ENCODE data around the gene RHOT2. TPM values are rescaled to one million over a fixed set of nuclear protein-coding genes. Genes with fewer than 3 reads are reported as not detected.

RHOT2 gene
- total RNA-seq, 1 experiment from 2014 or later, result 73.8 TPM

- H3K4me2 ChIP-seq (ENCODE audit: low read depth, low read length, poor library complexity, severe bottlenecking), result peak overlapping the region; percentile 23
- DNase-seq, result peak; percentile 85
- H3K9me2 ChIP-seq (replicated peaks; ENCODE audit: insufficient read depth, low read length), result no peaks in the 10 kb centered on the region
- peaks cover 30% of the 10 kb centered on the region for H3K4me1 ChIP-seq (ENCODE audit: low read length)
- H3K27ac ChIP-seq (ENCODE audit: low read length), result no peak overlapping the region
- H3K4me3 ChIP-seq (ENCODE audit: low read length), result no peak overlapping the region
- H2AFZ ChIP-seq (ENCODE audit: low read length), result no peak overlapping the region
- H3K9me3 ChIP-seq (ENCODE audit: low read length), result no peaks in the 10 kb centered on the region
- no peaks in the 10 kb centered on the region for H3K27me3 ChIP-seq (ENCODE audit: low read length)
- H4K20me1 ChIP-seq (ENCODE audit: insufficient read depth, low read depth, low read length), result peaks cover 20% of the 10 kb centered on the region
- peak overlapping the region; percentile 41; the same call in 1 of the 2 replicates for H3K9ac ChIP-seq (ENCODE audit: low read length)
- peaks cover 4% of the 10 kb centered on the region; the same call in 1 of the 2 replicates for H3K36me3 ChIP-seq (ENCODE audit: insufficient read depth, low read length)
- peaks cover 27% of the 10 kb centered on the region for H3K79me2 ChIP-seq (ENCODE audit: low read length)
These were observed 11.2 kb downstream of the RHOT2 start for GRCh38 chr16:678858-679813.

GRCh38 chr16:679814-680624 is 12.1 kb downstream of the RHOT2 start, which contains the start of gene STUB1:
TSS of gene STUB1 (plus strand) at chr16:680410. CDS start at chr16:680526, 116 bp downstream.
- peaks cover 30% of the 10 kb centered on the region for H3K4me1 ChIP-seq (ENCODE audit: low read length)
- peak within 1 kb of the TSS; percentile 89 for H3K4me3 ChIP-seq (ENCODE audit: low read length)
- no peak within 1 kb of the TSS for H2AFZ ChIP-seq (ENCODE audit: low read length)
- peak within 1 kb of the TSS; percentile 93 for H3K4me2 ChIP-seq (ENCODE audit: low read depth, low read length, poor library complexity, severe bottlenecking)
- peak within 1 kb of the TSS; percentile 75 for H3K27ac ChIP-seq (ENCODE audit: low read length)
- H4K20me1 ChIP-seq (ENCODE audit: insufficient read depth, low read depth, low read length), result peaks cover 17% of the 10 kb centered on the region
- peak; percentile 96 for DNase-seq
- peaks cover 27% of the 10 kb centered on the region for H3K79me2 ChIP-seq (ENCODE audit: low read length)
- no peaks in the 10 kb centered on the region for H3K9me3 ChIP-seq (ENCODE audit: low read length)
- no peaks in the 10 kb centered on the region for H3K27me3 ChIP-seq (ENCODE audit: low read length)
- no peaks in the 10 kb centered on the region for H3K9me2 ChIP-seq (replicated peaks; ENCODE audit: insufficient read depth, low read length)
- H3K9ac ChIP-seq (ENCODE audit: low read length), result peak within 1 kb of the TSS; percentile 96
- 0 out of 2 replicates have a peak, but pooled peaks cover 4% of the 10 kb centered on the region for H3K36me3 ChIP-seq (ENCODE audit: insufficient read depth, low read length)

GRCh38 chr16:680625-680945 is 12.7 kb downstream of the RHOT2 start:
- DNase-seq, result no peak
- Histone ChIP-seq H3K9me2 (replicated peaks; ENCODE audit: insufficient read depth, low read length) (no peaks in the 10 kb centered on the region), H2AFZ (ENCODE audit: low read length) (no peak overlapping the region), H3K4me2 (ENCODE audit: low read depth, low read length, poor library complexity, severe bottlenecking) (peak overlapping the region; percentile 93), H3K9me3 (ENCODE audit: low read length) (no peaks in the 10 kb centered on the region), H4K20me1 (ENCODE audit: insufficient read depth, low read depth, low read length) (peaks cover 15% of the 10 kb centered on the region), H3K27ac (ENCODE audit: low read length) (peak overlapping the region; percentile 75), H3K9ac (ENCODE audit: low read length) (peak overlapping the region; percentile 96), H3K36me3 (ENCODE audit: insufficient read depth, low read length) (0 out of 2 replicates have a peak, but pooled peaks cover 4% of the 10 kb centered on the region), H3K27me3 (ENCODE audit: low read length) (no peaks in the 10 kb centered on the region), H3K4me3 (ENCODE audit: low read length) (peak overlapping the region; percentile 89), H3K79me2 (ENCODE audit: low read length) (peaks cover 27% of the 10 kb centered on the region), H3K4me1 (ENCODE audit: low read length) (peaks cover 30% of the 10 kb centered on the region)

- peak; percentile 71 for DNase-seq
- peaks cover 30% of the 10 kb centered on the region for H3K4me1 ChIP-seq (ENCODE audit: low read length)
- H2AFZ ChIP-seq (ENCODE audit: low read length), result no peak overlapping the region
These were observed 13.2 kb downstream of the RHOT2 start for GRCh38 chr16:680967-681745.

GRCh38 chr16:681746-682427 is 14.0 kb downstream of the RHOT2 start:
- peaks cover 27% of the 10 kb centered on the region for H3K79me2 ChIP-seq (ENCODE audit: low read length)
- no peaks in the 10 kb centered on the region for H3K27me3 ChIP-seq (ENCODE audit: low read length)
- peaks cover 30% of the 10 kb centered on the region for H3K4me1 ChIP-seq (ENCODE audit: low read length)
- H3K9me3 ChIP-seq (ENCODE audit: low read length), result no peaks in the 10 kb centered on the region
- peak overlapping the region; percentile 93 for H3K4me2 ChIP-seq (ENCODE audit: low read depth, low read length, poor library complexity, severe bottlenecking)
- no peak for DNase-seq
- H3K36me3 ChIP-seq (ENCODE audit: insufficient read depth, low read length), result 0 out of 2 replicates have a peak, but pooled peaks cover 4% of the 10 kb centered on the region
- H3K4me3 ChIP-seq (ENCODE audit: low read length), result peak overlapping the region; percentile 89
- no peaks in the 10 kb centered on the region for H3K9me2 ChIP-seq (replicated peaks; ENCODE audit: insufficient read depth, low read length)
- peak overlapping the region; percentile 96 for H3K9ac ChIP-seq (ENCODE audit: low read length)
- no peak overlapping the region for H3K27ac ChIP-seq (ENCODE audit: low read length)
- H4K20me1 ChIP-seq (ENCODE audit: insufficient read depth, low read depth, low read length), result peaks cover 13% of the 10 kb centered on the region
- no peak overlapping the region for H2AFZ ChIP-seq (ENCODE audit: low read length)

More at GRCh38 chr16:680967-681745, 13.2 kb downstream of the RHOT2 start:
- Histone ChIP-seq H3K9me2 (replicated peaks; ENCODE audit: insufficient read depth, low read length) (no peaks in the 10 kb centered on the region), H3K9me3 (ENCODE audit: low read length) (no peaks in the 10 kb centered on the region), H4K20me1 (ENCODE audit: insufficient read depth, low read depth, low read length) (peaks cover 15% of the 10 kb centered on the region), H3K27me3 (ENCODE audit: low read length) (no peaks in the 10 kb centered on the region), H3K4me2 (ENCODE audit: low read depth, low read length, poor library complexity, severe bottlenecking) (peak overlapping the region; percentile 93), H3K27ac (ENCODE audit: low read length) (peak overlapping the region; percentile 75), H3K9ac (ENCODE audit: low read length) (peak overlapping the region; percentile 96), H3K36me3 (ENCODE audit: insufficient read depth, low read length) (0 out of 2 replicates have a peak, but pooled peaks cover 4% of the 10 kb centered on the region), H3K79me2 (ENCODE audit: low read length) (peaks cover 27% of the 10 kb centered on the region), H3K4me3 (ENCODE audit: low read length) (peak overlapping the region; percentile 89)

- Histone ChIP-seq H3K27me3 (ENCODE audit: low read length) (no peaks in the 10 kb centered on the region), H3K4me3 (ENCODE audit: low read length) (peak overlapping the region; percentile 78), H3K4me2 (ENCODE audit: low read depth, low read length, poor library complexity, severe bottlenecking) (peak overlapping the region; percentile 75), H4K20me1 (ENCODE audit: insufficient read depth, low read depth, low read length) (peaks cover 13% of the 10 kb centered on the region), H3K27ac (ENCODE audit: low read length) (no peak overlapping the region), H3K9me2 (replicated peaks; ENCODE audit: insufficient read depth, low read length) (no peaks in the 10 kb centered on the region), H3K9me3 (ENCODE audit: low read length) (no peaks in the 10 kb centered on the region), H3K36me3 (ENCODE audit: insufficient read depth, low read length) (0 out of 2 replicates have a peak, but pooled peaks cover 4% of the 10 kb centered on the region), H3K9ac (ENCODE audit: low read length) (peak overlapping the region; percentile 77), H2AFZ (ENCODE audit: low read length) (no peak overlapping the region), H3K4me1 (ENCODE audit: low read length) (peaks cover 30% of the 10 kb centered on the region), H3K79me2 (ENCODE audit: low read length) (peaks cover 27% of the 10 kb centered on the region)
- no peak for DNase-seq
These were observed 14.8 kb downstream of the RHOT2 start for GRCh38 chr16:682493-683395.
